Activated T-cell treated with anti-CD3 and anti-CD28 coated beads for 24 hours (primary cell): ENCODE results near the gene KCNK6.

Source experiments
- DNase-seq: peaks from one replicate; pipeline ENCODE4 v3.0.0-alpha.2; 2020; ENCODE audit warnings: low read depth

Gene KCNK6

DNA sequence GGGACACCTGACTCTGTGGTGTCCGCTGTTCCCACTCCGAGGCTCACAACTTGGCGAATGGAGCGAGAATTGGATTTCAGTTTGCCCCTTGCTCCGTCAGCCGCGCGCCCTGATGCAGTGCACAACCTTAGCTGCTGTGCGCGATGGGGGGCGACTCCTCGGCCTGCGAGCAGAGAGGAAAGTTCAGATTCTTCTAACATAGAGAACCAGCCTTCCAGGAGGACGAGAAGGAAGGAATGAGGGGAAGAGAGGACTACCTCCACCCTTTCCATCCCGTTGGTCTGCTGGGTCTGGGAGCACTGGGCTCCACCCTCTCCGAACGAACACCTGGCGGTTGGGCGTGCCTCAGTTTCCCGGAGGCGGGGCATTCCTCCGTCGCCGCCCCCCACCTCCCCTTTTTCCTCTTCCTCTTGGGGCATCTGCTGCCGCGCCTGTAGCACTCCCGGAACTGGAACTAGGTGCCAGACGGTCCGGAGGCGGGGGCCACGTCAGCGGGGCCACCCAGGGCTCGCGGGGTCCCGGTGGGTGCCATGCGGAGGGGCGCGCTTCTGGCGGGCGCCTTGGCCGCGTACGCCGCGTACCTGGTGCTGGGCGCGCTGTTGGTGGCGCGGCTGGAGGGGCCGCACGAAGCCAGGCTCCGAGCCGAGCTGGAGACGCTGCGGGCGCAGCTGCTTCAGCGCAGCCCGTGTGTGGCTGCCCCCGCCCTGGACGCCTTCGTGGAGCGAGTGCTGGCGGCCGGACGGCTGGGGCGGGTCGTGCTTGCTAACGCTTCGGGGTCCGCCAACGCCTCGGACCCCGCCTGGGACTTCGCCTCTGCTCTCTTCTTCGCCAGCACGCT lies at the start of gene KCNK6:
Gene KCNK6, plus strand, starts transcription at position 425 of the 838 bp plus-strand sequence. Its CDS starts 106 bp downstream, at position 531.
- DNase-seq, result peak; percentile 48

DNA sequence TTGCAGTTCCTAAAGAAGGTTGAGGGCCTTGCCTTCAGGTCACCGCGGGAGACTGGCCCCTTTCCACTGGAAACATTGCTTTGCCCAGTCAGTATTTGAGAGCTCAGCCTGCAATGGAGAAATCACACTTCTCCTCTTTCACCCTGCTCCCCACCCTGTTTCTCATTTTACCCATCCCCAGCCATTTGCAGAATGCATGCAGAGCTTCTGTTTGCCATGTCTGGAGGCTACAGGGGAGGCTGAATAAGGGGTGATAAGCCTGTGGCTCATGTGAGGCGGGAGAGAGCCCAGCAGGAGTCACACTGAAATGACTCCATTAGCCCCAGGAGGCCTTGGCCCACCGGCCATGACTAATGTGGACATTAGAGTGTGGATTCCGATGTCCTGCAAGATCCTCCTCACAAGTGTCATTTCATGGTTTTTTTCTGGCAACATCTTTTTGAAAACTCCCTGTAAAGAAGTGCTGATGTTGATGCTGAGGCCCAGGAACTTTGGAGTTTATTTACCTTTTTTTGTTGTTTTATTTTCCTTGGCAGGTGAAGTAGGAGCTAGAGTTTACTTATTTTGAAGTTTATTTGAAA lies 49.0 kb upstream of the KCNK6 start:
- DNase-seq, result no peak

DNA sequence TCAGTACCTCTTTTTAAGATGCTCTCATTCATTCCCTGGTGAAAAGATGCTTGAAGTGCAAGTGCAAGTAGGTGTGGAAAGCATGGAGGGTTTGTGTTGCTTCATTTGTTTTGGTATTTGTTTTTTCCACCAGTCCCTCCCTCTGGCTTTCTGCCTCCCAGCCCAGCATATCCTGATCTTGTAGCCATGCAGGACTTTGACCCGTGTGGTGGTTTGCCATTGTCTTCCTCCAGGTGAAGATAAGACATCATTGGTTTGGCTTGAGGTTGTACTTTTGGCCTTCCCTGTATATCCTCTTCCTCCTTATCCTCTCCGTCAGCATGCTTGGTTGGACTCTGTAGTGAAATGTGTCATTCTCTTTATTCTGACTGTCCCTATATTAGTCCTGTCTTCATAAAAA lies 46.1 kb upstream of the KCNK6 start:
- no peak for DNase-seq

DNA sequence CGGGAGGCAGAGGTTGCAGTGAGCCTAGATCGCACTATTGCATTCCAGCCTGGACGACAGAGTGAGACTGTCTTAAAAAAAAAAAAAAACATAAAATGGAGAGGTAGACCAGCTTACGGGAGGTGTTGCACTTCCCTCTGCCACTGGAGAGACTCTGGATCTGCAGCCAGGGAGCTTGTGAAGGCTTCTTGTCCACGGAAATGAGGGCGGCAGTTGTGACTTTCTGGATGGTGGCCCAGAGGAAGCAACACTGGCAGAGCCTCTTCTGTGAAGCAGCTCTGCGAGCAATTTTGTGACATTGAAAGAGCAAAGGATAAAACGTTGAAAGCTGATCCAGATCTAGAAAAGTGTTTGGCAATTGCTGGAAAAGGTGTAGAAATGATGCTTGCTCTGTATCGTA lies 44.9 kb upstream of the KCNK6 start:
- DNase-seq, result no peak

DNA sequence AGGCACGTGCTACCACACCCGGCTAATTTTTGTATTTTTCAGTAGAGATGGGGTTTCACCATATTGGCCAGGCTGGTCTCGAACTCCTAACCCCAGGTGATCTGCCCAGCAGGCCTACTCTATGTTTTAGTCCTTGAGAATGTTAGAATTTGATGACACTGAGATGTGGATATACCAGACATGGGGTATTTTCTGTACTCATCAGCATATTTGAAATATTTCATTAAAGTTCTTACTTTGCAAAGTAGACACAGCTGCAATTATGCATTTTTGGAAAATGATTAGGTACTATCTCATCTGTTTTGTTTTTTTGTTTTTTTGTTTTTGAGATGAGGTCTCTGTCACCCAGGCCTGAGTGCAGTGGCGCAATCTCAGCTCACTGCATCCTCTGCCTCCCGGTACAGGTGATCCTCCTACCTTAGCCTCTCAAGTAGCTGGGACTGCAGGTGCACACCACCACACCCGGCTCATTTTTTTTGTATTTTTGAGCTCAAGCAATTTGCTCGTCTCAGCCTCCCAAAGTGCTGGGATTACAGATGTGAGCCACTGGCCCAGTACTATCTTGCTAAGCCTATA lies 42.6 kb upstream of the KCNK6 start:
- DNase-seq, result no peak

DNA sequence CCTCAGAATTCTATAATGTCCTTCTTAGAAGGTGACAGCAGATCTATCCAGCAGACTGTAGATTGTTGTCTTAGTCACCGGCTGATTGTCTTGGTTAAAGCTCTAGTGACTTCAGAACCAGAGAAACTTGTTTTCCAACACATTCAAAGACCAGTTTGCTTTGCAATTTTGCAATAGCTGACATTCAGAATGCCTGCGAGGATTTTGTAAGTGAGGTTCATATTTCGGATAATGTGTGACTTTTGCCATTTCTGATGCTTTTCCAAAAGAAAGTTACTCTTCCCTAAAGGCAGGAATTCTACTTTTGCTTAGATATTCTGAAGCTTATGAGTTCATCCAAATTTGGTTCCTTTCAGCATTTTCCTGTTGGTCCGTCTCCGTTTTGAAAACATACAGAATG lies 42.1 kb upstream of the KCNK6 start:
- no peak for DNase-seq

DNA sequence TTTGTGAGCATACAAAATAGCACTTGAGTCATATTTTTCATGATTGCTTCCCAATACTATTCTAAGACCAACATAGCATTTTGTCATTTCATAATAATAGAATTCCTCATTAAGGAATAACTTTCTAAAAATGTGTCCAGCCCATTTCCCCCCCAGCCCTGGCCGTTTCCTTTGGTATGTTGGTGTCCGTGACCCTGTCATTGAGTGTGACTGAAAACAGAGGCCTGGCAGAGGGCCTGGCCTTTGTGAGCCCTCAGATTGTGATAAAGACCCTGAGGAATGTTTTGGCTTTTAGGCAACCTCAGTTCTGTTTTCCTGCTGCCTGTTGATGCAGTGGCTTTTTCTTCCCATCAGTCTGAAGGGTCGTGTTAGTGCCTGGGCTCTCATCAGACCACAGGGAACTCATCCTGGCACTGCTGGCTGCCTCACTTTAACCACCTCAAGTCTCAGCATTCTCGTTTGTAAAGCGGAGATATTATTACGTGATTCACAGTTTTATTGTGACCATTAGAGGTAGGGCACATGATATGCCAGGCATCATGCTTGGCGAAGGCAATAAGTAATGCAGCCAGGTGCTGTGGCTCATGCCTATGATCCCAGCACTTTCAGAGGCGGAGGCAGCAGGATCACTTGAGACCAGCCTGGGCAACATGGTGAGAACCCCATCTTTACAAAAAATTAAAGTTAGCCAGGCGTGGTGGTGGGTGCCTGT lies 41.5 kb upstream of the KCNK6 start:
- DNase-seq, result no peak

DNA sequence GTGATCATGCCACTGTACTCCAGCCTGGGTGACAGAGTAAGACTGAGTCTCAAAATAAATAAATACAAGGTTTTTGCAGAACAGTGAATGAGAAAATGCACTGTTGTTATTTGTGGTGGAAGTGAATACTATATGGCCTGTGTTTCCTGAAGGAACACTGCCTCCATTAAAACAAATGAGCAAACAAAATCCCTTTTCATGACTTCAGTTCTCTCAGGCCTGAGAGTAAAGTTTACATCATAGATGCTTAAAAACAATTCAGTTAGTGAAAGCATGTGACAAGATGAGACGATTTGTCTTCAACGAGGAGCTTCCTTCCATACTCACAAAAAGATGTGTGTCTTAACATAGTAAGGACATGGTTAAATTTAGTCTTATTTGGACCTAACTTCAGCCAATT lies 40.9 kb upstream of the KCNK6 start:
- DNase-seq, result no peak

DNA sequence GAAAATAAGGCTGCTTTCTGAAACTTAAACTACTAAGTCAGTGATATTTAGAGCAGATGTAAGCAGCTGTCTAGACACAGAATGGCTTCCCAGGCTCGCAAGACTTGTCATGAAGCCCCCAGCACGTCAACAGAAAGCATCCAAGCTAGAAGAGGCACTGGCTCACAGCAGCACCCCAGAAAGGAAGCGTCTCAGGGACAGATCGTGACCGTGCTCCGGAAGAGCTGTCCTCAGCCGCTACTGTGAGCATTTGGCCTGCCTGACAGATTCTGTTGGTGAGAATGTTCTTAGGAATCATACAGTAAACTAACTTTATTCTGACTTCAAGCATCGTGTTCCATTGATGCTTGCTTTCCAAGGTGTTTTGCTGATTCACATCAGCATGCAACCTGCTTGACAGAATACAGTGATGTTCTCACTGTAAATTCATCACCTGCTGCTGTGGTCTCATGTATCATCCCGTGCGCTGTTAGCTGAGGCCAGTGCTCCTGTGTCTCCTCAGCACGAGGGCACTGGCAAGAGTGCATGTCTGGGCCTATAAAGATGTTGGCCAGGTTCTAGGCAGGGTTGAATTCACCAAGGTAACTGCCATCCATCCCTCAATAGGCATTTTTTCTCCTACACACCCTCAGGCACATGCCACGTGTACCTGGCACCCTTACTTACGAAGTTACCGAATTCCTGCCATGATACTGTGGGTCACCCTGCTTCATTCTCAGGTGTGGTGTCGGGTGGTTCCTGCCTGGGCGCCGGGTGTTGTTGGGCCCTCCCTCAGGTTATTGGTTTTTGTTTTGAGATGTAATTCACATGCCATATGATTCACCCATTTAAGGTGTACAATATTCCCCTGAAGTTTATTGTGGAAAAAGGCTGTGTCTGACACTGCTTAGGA lies 39.4 kb upstream of the KCNK6 start:
- DNase-seq, result no peak

DNA sequence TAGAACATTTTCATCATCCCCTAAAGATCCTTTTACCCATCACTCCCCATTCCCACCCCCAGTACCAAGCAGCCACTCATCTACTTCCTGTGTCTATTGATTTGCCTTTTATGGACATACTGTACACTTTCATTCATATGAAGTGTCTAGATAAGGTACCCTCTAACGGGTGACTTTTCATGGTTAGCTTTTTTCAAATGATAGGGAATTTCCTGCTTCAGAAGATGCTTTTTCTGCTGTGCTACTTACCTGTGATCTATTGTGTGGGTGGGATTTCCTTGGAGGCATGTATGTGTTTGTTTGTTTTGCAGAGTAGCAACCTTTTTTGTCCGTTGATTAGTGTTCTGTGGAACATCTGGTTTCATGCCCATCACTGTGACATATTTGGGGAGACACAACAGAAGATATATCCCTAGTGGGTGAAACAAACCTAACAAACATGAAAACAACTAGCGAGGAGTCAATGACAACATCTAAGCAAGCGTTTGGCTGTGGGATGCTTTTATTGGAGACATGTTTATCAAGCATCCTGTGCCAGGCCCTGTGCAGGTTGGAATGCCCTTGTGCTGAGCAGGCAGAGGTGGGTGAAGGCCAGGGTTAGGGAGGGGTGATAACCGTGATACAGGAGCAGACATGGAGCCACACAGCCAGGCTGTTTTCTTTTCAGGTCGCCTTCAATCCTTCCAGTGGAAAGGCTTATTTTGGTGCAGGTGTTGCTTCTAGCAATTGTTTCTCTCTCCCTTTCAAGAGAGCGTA lies 37.7 kb upstream of the KCNK6 start:
- DNase-seq, result no peak

DNA sequence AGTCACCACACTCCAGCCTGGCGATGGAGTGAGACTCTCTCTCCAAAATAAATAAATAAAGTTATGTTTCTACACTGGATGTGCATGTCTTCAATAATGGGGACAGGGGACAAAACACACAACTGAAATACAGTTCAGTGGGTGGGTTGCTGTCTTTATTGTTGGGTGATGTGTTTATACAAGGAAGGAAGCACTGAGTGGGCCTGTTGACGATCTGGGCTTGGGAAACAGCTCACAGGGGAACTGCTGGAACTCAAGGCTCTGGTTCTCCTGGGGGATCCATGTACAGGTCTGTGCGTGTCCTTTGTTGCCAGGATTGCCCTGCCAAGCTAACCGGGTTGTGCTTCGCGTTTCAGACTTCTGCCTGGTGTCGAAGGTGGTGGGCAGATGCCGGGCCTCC lies 36.4 kb upstream of the KCNK6 start:
- DNase-seq, result no peak

DNA sequence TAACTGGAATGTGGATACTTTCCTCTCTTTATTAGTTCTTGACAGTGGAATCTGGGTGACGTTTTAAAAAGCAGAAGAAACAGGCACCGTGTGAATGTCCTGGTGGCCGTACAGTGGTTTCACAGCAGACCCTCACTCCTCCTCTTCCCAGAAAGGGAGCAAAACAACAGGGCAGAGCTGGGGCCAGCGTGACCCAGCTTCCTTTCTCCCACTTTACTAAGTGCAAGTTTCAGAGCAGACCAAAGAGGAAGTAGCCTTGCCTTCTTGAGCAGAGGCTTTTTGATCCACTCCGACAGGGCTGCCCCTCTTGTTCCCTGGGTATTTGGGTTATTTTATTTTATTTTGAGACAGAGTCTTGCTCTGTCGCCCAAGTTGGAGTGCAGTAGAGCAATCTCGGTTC lies 35.2 kb upstream of the KCNK6 start:
- DNase-seq, result no peak

DNA sequence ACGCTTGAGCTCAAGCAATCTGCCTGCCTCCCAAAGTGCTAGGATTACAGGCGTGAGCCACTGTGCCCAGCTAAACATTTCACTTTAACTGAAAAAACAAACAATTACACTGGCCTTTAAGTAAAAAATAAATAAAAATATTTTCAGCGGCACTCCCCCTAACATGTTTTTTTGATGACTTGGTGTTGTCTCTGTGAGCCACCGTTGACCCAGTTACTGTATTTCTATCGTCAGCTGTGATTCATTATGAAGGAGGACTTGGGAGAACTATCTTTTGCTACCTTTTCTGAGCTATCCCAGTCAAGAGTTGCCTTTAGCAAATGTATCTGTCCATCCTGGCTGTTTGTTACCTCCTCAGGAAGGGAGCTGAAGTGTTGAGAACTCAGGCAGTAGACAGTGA lies 34.1 kb upstream of the KCNK6 start:
- DNase-seq, result no peak

DNA sequence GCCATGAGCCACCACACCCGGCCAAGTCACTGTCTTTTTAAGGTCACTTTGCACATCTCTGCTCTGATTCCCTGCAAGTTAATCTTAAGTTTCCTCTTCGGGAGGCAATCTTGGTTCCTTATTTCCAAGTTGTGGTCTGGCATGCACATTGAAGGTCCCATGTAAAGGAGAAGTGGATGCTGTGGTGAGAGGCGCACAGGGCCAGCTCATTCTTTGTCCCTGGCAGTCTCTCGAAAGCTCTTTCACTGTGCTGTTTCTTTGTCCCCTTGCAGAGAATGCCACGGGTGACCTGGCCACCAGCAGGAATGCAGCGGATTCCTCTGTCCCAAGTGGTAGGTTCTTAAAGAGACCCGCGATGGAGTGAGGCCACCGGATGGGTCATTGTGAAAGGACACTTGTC lies 32.0 kb upstream of the KCNK6 start:
- no peak for DNase-seq

DNA sequence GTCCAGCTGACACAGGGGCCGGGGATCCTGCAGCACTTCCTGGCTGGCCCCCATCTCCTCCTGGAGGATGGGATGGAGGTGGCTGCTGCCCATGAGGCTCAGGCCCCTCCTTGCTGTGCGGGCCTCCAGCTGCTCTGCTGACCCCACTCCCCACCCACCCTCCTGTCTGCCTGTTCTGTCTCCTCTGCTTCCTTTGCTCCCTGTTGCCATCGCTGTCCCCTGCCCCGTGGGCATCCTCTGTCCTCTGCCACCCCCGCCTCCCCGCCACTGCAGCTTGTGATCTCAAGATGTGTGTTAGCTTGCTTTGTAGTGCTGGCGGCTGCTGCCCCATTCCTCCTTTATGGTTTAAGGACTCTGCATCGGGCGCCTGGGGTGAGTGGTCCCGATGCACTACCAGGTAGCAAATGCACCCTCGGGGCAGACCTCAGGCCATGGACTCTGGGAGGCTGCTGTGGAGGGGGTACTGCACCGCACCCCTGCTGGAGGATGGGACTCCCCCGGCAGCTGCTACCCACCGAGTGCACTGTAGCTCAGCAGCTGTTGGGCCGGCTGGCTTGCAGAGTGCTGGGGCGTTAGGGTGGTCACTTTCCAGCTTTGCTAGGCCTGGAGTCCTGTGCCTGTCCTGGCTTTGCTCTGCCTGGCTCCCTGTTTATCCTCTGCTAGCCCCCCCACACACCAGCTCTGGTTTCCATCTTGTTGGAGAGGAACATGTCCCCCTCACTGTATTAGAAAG lies 31.4 kb upstream of the KCNK6 start:
- no peak for DNase-seq

DNA sequence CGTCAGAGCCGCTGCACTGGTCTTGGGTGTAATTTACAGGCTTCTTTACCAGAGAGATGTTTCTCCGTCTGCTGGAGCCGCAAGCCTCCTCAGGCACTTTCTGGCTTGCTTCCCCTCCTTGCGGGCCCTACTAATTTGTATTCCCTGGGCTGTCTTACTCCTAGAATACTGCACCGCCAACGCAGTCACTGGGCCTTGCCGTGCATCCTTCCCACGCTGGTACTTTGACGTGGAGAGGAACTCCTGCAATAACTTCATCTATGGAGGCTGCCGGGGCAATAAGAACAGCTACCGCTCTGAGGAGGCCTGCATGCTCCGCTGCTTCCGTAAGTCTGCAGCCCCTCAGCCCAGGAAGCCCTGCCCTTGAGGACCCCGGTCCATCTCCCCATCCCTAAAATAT lies 29.7 kb upstream of the KCNK6 start:
- no peak for DNase-seq

DNA sequence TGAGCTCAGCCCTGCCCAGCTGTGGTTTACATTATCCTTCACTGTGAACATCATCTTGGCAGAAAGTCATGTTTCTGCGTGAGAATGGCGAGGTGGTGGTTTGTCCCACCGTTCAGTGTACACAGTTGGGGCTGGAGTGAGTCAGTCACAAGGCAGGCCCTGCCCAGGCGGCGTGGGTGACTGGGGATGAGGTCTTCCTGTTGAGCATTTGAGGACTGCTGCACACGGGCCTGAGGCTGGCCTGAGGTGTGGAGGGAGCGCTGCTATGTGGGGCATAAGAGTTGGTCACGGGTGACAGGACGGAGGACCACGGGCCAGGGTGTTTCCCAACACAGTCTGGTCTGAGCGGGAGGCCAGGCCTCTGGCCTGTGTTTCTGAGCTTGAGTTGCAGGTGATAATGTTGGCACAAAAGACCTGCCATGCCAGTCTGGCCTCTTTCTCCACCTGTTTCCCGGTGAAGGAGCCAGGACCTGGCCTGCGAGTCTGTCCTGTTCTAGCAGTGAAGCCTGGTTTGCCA lies 29.0 kb upstream of the KCNK6 start:
- DNase-seq, result no peak

DNA sequence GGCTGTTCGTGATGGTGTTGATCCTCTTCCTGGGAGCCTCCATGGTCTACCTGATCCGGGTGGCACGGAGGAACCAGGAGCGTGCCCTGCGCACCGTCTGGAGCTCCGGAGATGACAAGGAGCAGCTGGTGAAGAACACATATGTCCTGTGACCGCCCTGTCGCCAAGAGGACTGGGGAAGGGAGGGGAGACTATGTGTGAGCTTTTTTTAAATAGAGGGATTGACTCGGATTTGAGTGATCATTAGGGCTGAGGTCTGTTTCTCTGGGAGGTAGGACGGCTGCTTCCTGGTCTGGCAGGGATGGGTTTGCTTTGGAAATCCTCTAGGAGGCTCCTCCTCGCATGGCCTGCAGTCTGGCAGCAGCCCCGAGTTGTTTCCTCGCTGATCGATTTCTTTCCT lies 27.8 kb upstream of the KCNK6 start:
- no peak for DNase-seq

DNA sequence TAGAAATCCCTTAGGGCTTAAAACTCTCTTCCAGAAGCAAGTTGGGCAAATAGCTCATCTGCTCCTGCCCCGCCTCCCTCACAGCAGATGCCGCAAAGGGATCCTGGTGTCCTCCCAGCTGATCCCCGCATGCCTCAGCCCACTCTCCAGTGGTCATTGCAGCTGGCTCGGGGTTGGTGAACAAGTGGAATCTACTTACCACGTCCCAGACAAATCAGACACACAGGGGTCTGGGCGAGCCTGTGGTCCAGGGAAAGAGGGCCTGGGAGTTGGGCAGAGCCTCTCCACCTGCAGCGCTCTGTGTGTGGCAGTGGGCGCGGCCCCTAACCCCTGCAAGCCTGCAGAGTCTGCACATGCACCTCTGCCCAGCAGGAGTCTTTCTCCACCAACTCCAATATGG lies 26.4 kb upstream of the KCNK6 start:
- no peak for DNase-seq

DNA sequence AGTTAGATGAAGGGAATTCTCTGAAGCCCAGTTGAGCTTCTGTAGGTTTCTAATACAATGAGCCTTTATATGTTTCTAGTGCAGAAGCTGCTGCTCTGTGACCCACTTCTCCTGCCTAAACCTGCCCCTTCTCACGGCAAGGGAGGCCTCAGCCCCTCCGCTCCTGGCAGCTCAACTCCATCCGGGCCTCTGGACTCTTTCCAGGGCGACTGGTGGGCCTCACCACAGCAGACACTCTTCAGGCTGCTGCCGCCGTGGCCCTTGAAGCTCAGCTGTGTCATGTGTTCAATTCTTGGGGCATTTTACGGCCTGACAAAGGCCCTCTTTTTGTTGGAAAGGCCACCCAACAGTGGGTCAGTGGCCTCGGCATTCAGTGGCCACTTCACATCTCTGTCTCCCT lies 25.6 kb upstream of the KCNK6 start:
- no peak for DNase-seq
